ENCODE measurements around the gene ICOS. TPM values are rescaled to one million over a fixed set of nuclear protein-coding genes. Genes with fewer than 3 reads are reported as not detected.

The ICOS gene
- total RNA-seq, 6 donors from 2014 or later = 0.22 to 2.3 (median 1.1) TPM; not detected in 1

DNA sequence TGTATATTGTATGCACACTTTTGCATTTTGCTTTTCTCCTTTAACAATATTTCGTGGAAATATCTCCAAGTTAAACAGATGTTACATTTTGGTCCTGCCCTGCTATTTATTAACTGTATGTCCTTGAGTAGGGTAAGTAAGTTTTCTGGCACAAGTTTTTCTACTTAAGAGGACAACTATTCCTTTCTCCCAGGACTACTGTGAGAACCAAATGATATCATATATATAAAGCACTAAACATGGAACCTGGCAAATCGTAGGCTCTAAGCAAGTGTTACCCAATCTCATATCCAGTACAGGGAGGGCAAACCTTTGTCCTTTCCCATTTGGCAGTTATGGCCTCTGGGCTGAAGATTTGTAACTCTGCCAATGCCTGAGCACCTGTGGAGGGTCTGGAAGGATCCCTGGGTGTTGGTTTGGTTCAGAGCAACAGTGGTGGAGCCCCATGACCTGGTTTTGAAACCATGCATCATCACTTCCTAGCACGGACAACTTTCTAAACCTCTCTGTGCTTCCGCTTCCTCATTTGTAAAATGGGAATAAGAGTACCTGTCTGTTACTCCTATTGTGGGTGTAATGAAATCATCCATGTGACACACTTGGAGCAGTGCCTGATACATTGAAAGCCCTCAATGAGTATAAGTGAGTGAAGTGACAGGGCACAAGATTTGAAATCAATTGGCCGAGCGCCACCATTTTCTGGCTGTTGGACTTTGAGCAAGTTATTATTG lies 28.3 kb upstream of the ICOS start:
- WGBS, 2 donors = 82 to 90% methylated on average over 6 of the region's 6 CpGs
- peak in 1 of 2 donors; percentile 61 for ATAC-seq (ENCODE audit: low FRiP score in 2 of 2)
- H3K27ac ChIP-seq = peak overlapping the region in 3 of 4 donors; percentile 48 to 69 (median 52)

DNA sequence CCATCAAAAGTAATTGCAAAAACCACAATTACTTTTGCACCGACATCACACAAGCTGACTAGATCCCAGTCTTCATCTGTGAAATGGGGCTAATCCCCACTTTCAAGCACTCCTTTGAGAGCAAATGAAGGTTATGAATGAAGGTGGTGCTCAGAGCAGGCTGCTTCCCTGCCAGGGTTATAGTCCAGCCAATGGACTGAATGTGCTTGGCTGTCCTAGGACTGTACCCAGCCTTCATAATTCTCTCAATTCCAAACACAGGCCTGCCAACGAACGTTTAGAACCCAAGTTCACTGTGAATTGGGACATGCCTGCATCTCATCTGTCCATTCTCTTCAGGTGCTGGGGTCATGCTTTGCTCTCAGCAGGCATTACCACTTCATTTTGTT lies 27.8 kb upstream of the ICOS start:
- peak overlapping the region in 3 of 4 donors; percentile 48 to 69 (median 50) for H3K27ac ChIP-seq
- no peaks in the 10 kb centered on the region for H3K27me3 ChIP-seq
- TF ChIP-seq, protein P1, sequence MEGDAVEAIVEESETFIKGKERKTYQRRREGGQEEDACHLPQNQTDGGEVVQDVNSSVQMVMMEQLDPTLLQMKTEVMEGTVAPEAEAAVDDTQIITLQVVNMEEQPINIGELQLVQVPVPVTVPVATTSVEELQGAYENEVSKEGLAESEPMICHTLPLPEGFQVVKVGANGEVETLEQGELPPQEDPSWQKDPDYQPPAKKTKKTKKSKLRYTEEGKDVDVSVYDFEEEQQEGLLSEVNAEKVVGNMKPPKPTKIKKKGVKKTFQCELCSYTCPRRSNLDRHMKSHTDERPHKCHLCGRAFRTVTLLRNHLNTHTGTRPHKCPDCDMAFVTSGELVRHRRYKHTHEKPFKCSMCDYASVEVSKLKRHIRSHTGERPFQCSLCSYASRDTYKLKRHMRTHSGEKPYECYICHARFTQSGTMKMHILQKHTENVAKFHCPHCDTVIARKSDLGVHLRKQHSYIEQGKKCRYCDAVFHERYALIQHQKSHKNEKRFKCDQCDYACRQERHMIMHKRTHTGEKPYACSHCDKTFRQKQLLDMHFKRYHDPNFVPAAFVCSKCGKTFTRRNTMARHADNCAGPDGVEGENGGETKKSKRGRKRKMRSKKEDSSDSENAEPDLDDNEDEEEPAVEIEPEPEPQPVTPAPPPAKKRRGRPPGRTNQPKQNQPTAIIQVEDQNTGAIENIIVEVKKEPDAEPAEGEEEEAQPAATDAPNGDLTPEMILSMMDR (IDR thresholded peaks at IDR 0.05) = no peak
- TF ChIP-seq POLR2A (IDR thresholded peaks at IDR 0.05) (no peak), EP300 (IDR thresholded peaks at IDR 0.05) (no peak), POLR2AphosphoS5 (IDR thresholded peaks at IDR 0.05) (no peak)
- DNase-seq (no peak), ATAC-seq (ENCODE audit: low FRiP score in 2 of 2) (peak in 1 of 2 donors; percentile 21)
- 56 to 59% methylated on average over 3 of the region's 3 CpGs for WGBS, 2 donors
- H3K4me3 ChIP-seq = no peak overlapping the region
- H3K9me3 ChIP-seq = no peaks in the 10 kb centered on the region
- H3K36me3 ChIP-seq = no peaks in the 10 kb centered on the region
- peaks cover 11 to 13% (median 12%) of the 10 kb centered on the region in 4 donors for H3K4me1 ChIP-seq

More for the DNA sequence above, 28.3 kb upstream of the ICOS start:
- Histone ChIP-seq H3K27me3 (no peaks in the 10 kb centered on the region), H3K4me3 (no peak overlapping the region), H3K9me3 (no peaks in the 10 kb centered on the region), H3K36me3 (no peaks in the 10 kb centered on the region), H3K4me1 (peaks cover 11 to 13% (median 12%) of the 10 kb centered on the region in 4 donors)
- no peak for TF ChIP-seq POLR2A (IDR thresholded peaks at IDR 0.05)
- TF ChIP-seq, protein P1 (IDR thresholded peaks at IDR 0.05) = no peak
- peak in 1 of 2 donors; percentile 31 for TF ChIP-seq POLR2AphosphoS5 (IDR thresholded peaks at IDR 0.05)
- peak in 2 of 4 donors; percentile 4 to 31 for TF ChIP-seq EP300 (IDR thresholded peaks at IDR 0.05)
- peak in 1 of 2 donors; percentile 52 for DNase-seq

DNA sequence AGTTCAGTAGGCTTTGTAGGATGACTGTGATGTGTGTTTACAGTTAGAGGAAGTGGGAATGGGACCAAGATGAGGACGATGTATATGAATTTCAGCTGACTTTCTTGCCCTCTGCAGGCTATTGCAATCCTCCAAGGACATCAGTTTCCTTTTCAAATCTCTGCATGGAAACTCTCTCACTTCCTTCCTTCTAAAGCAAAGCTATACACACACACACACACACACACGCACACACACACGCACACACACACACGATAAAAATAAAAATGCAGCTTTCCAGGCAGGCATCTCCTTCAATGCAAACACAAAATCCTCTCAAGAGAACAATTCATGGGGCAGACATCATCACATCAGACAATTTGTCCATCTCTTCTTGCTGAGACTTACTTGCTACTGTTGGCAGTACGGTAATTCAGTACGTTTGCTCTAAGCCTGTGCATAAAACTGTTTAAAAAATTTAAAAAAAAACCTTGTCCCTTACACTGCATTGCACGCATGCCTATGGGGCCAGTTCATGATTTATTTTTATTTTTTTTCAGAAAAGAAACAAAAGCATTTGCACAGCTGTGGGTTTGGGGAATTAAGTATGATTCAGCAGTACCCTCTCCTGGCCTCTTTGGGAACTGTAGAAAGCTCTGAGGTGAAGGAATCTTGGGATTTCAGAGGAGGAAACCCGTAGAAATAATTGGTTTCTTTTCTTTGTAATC lies 27.1 kb upstream of the ICOS start:
- H3K9me3 ChIP-seq = no peaks in the 10 kb centered on the region
- H3K27me3 ChIP-seq = no peaks in the 10 kb centered on the region
- ATAC-seq (ENCODE audit: low FRiP score in 2 of 2) (peak; percentile 63 to 88), DNase-seq (no peak)
- no peak for TF ChIP-seq POLR2A (IDR thresholded peaks at IDR 0.05)
- TF ChIP-seq, protein P1 (IDR thresholded peaks at IDR 0.05) = peak; percentile 51 to 78 (median 66)
- no peak for TF ChIP-seq POLR2AphosphoS5 (IDR thresholded peaks at IDR 0.05)
- peaks cover 11 to 13% (median 12%) of the 10 kb centered on the region in 4 donors for H3K4me1 ChIP-seq
- H3K27ac ChIP-seq = peak overlapping the region in 2 of 4 donors; percentile 9 to 69
- H3K36me3 ChIP-seq = no peaks in the 10 kb centered on the region
- peak overlapping the region in 2 of 4 donors; percentile 38 to 39 for H3K4me3 ChIP-seq
- 20 to 22% methylated on average over 8 of the region's 8 CpGs for WGBS, 2 donors

DNA sequence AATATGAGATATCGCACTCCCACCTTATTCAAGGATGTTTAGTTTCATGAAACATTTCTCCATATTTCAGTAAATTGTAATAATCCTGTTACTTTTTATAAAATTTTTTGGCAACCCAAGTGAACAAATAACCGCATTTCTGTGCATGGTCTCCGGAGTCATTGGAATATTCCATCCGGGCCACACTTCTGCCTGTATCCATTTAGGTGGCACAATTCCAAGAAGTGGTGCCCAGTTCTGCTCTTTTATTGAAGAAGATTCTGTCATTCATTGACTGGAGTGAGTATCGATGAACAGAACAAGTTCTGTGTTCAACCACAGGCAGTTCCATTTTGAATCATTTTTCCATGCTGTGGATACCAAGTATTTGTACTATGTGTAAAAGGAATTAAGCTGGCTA lies 26.6 kb upstream of the ICOS start:
- WGBS, 2 donors = 49 to 51% methylated on average over 5 of the region's 5 CpGs
- peak overlapping the region in 1 of 4 donors; percentile 9 for H3K27ac ChIP-seq

More for the DNA sequence above, 26.6 kb upstream of the ICOS start:
- ATAC-seq (ENCODE audit: low FRiP score in 2 of 2) = no peak
- no peak for DNase-seq
- Histone ChIP-seq H3K4me1 (peaks cover 11 to 13% (median 12%) of the 10 kb centered on the region in 4 donors), H3K4me3 (peak overlapping the region in 2 of 4 donors; percentile 38 to 39), H3K36me3 (no peaks in the 10 kb centered on the region), H3K27me3 (no peaks in the 10 kb centered on the region), H3K9me3 (no peaks in the 10 kb centered on the region)
- TF ChIP-seq EP300 (IDR thresholded peaks at IDR 0.05) (no peak), POLR2A (IDR thresholded peaks at IDR 0.05) (no peak), POLR2AphosphoS5 (IDR thresholded peaks at IDR 0.05) (no peak)
- TF ChIP-seq, protein P1 (IDR thresholded peaks at IDR 0.05) = no peak
